GM19395 (cell line): Measurements from ENCODE around the gene IFFO2.

Source experiments
- ATAC-seq: cut with Tn5 transposase; IDR thresholded peaks from one replicate; pipeline ENCODE4 v1.9.1; 2021; ENCODE audit warnings: mild to moderate bottlenecking, moderate library complexity; ENCODE audit not compliant: unreplicated experiment

The IFFO2 gene

DNA sequence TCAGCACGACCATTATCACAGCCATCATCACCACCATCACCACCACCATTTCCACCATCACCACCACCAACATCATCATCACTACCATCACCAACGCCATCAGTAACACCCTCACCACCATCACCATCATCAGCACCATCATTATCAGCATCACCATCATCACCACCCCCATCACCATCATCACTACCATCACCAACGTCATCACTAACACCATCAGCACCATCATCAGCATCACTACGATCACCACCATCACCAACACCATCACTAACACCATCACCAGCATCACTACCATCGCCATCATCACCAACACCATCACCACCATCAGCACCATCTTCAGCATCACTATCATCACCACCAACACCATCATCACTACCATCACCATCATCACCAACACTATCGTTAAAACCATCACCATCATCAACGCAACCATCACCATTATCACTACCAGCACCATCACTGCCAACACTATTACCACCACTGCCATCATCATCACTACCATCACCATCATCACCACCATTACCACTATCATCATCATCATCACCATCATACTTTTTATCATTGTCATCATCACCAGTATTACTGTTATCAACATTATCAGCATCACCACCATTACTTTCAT lies 98.3 kb downstream of the IFFO2 start:
- no peak for ATAC-seq

DNA sequence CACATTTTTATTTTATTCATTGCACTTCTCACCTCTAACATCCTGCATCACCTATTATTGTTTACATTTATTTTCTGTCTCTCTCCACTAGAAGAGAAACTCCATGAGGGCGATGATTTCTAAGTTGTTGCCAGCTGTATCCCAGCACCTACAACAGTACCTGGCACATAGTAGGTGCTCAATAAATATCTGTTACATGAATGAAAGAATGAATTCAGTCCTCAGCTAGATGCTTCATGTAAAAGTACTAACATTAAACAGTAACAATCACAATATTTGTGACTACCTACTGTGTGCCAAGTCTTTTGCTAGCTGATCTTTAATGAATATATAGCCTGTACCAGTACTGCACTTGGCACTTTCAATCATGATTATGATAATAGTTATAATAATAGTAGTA lies 100.0 kb downstream of the IFFO2 start:
- no peak for ATAC-seq

DNA sequence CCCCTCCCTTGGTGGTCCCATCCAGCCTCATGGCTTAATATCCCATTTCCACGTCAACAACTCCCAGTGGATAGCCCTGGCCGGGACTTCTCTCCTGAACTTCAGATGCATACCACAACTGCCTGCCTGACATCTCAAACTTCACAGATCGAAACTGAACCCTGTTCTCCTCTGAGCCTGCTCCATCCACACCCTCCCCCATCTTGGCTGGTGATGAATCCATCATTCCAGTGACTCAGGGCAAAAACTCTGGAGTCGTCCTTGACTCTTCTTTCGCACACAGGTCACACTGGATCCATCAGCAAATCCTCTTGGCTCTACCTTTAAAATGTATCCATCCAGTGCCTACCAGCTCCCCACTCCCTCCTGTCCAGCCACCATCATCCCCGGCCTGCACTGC lies 100.9 kb downstream of the IFFO2 start:
- no peak for ATAC-seq

GRCh38 chr1:18854331-18855025 lies 102.0 kb downstream of the IFFO2 start:
- ATAC-seq, result no peak
